ENCODE measurements around the gene NDEL1. TPM values are rescaled to one million over a fixed set of nuclear protein-coding genes. Genes with fewer than 3 reads are reported as not detected.

The NDEL1 gene
- total RNA-seq, 1 donor from 2014 or later: 34.1 TPM

DNA sequence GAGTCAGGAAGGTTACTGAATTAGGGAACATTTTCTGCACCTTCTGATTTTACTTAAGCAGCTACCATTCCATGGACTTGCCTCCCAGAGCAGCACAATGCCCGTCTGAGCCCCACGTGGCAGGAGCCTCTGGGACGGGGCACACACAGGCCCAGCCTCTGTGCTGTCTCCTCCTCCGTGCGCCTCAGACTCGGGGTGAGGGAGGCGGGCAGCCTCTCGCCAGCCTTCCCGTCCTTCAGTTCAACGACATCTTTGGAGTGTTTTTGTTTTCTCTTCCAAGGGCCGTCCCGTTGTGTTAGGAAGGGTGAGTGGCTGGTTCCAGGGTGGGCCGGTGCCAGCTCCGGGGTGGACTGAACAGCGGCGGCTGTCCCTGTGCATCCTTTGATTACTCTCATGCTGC, 31.8 kb downstream of the NDEL1 start:
- Mint-ChIP-seq H3K36me3 (ENCODE audit: low read depth) (peaks cover 3% of the 10 kb centered on the region), H3K4me3 (no peak overlapping the region), H3K4me1 (no peaks in the 10 kb centered on the region), H3K9me3 (no peaks in the 10 kb centered on the region), H3K27me3 (ENCODE audit: low read depth) (no peaks in the 10 kb centered on the region), H3K27ac (ENCODE audit: unreplicated experiment) (no peak overlapping the region)
- TF ChIP-seq, protein P1, sequence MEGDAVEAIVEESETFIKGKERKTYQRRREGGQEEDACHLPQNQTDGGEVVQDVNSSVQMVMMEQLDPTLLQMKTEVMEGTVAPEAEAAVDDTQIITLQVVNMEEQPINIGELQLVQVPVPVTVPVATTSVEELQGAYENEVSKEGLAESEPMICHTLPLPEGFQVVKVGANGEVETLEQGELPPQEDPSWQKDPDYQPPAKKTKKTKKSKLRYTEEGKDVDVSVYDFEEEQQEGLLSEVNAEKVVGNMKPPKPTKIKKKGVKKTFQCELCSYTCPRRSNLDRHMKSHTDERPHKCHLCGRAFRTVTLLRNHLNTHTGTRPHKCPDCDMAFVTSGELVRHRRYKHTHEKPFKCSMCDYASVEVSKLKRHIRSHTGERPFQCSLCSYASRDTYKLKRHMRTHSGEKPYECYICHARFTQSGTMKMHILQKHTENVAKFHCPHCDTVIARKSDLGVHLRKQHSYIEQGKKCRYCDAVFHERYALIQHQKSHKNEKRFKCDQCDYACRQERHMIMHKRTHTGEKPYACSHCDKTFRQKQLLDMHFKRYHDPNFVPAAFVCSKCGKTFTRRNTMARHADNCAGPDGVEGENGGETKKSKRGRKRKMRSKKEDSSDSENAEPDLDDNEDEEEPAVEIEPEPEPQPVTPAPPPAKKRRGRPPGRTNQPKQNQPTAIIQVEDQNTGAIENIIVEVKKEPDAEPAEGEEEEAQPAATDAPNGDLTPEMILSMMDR (conservative IDR thresholded peaks at IDR 0.05): no peak
- DNase-seq (ENCODE audit: low read depth, low spot score): no peak

DNA sequence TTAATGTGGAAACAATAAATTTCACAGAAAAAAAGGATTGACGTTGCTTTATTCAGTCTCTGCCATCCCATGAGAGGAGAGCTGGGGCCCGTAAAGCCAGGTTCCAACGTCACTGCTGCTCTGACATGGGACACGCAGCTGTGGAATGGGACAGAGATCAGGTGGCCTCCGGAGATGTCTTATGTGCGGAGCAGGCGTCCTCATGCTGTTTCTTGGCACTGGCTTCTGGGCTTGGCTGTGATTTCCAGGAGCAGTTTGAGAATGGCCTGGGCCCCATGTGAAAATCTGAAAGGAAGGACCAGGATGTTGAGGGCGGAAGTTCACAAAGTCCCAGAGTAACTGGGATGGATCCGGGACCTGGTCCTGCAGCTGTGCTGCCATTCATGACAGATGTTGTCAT, 32.4 kb downstream of the NDEL1 start:
- Mint-ChIP-seq H3K36me3 (ENCODE audit: low read depth) (peaks cover 6% of the 10 kb centered on the region), H3K4me1 (no peaks in the 10 kb centered on the region), H3K27me3 (ENCODE audit: low read depth) (no peaks in the 10 kb centered on the region), H3K27ac (ENCODE audit: unreplicated experiment) (no peak overlapping the region), H3K4me3 (no peak overlapping the region), H3K9me3 (no peaks in the 10 kb centered on the region)
- TF ChIP-seq, protein P1 (conservative IDR thresholded peaks at IDR 0.05): no peak
- DNase-seq (ENCODE audit: low read depth, low spot score): no peak

DNA sequence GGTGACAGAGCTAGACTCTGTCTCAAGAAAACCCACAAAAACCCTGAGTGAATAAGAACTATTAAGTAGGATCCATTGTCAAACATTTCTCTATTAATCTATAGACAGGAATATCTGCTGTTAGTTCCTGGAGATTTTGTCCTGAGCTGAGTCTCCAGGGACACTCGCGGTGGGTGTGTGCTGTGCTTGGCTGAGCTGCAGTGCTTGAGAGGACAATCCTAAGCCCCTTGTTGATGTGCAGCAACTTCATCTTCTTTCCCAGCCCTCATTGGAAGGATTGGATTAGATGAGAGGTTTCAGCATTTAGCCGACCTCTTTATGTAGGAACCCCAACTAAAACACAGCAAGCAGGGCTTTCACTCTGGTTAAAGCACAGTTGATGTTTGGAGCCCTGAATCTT, 33.3 kb downstream of the NDEL1 start:
- Mint-ChIP-seq H3K36me3 (ENCODE audit: low read depth) (peaks cover 6% of the 10 kb centered on the region), H3K4me3 (no peak overlapping the region)

DNA sequence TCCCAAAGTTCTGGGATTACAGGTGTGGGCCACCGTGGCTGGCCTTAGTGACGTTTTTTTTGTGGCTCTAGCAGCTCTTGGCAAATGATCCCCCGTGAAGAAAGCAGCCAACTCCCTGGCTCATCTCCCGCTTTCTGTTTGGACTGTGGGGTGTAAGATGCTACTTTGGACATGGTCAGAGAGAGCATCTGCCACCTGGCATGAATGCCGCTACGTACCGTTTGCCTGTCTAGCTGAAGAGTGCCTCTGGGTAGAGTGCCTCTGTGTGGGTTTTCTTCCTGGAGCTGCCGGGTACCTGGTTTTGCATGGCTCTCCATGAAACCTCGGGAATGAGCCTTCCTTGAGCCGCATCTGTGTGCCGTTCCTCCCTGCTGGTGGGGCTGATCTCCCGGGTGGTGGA, 34.3 kb downstream of the NDEL1 start:
- TF ChIP-seq, protein P1 (conservative IDR thresholded peaks at IDR 0.05): no peak
- Mint-ChIP-seq H3K27me3 (ENCODE audit: low read depth) (no peaks in the 10 kb centered on the region), H3K4me3 (no peak overlapping the region), H3K36me3 (ENCODE audit: low read depth) (peaks cover 9% of the 10 kb centered on the region), H3K9me3 (no peaks in the 10 kb centered on the region), H3K4me1 (no peaks in the 10 kb centered on the region), H3K27ac (ENCODE audit: unreplicated experiment) (peak overlapping the region; percentile 62)
- no peak for DNase-seq (ENCODE audit: low read depth, low spot score)

More for the DNA sequence above, 33.3 kb downstream of the NDEL1 start:
- Mint-ChIP-seq H3K4me1 (no peaks in the 10 kb centered on the region), H3K27me3 (ENCODE audit: low read depth) (no peaks in the 10 kb centered on the region), H3K27ac (ENCODE audit: unreplicated experiment) (no peak overlapping the region), H3K9me3 (no peaks in the 10 kb centered on the region)
- DNase-seq (ENCODE audit: low read depth, low spot score): no peak
- TF ChIP-seq, protein P1 (conservative IDR thresholded peaks at IDR 0.05): no peak

DNA sequence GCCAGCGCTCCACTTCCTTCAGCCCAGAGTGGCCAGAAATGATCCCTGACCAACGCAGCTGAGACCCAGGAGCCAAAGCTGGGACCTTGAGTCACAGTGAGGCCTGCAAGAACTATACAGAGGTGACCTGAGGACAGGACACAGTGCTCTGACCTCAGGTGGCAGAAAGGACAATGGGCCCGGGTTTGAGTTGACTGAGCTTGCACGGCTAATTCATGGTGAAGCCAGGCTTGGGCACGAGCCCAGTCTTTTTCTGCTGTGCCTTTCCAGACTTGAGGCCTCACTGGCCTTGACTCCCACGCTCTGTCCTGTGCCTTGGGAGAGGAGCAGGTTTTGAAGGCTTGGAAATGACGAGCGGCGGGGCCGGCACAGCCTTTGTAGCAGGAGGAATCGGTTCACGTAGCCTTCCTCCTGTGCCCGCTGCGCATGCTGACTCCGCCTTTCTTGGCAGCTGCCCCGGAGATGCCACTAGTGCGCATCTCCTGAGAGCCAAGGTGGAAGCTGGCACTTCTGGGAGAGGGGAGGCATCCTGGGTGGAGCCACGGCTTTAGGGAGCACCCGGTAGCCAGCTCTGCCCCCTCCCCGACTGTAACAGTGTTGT, 34.9 kb downstream of the NDEL1 start:
- H3K9me3 Mint-ChIP-seq: no peaks in the 10 kb centered on the region
- H3K4me1 Mint-ChIP-seq: no peaks in the 10 kb centered on the region
- H3K27ac Mint-ChIP-seq (ENCODE audit: unreplicated experiment): no peak overlapping the region
- TF ChIP-seq, protein P1 (conservative IDR thresholded peaks at IDR 0.05): no peak
- peaks cover 15% of the 10 kb centered on the region for H3K36me3 Mint-ChIP-seq (ENCODE audit: low read depth)
- no peak overlapping the region for H3K4me3 Mint-ChIP-seq
- H3K27me3 Mint-ChIP-seq (ENCODE audit: low read depth): no peaks in the 10 kb centered on the region
- DNase-seq (ENCODE audit: low read depth, low spot score): no peak

All from neural crest cell (in vitro differentiated cells).